HepG2 (cell line): ENCODE data around the gene CCDC82. TPM values are rescaled to one million over a fixed set of nuclear protein-coding genes. Genes with fewer than 3 reads are reported as not detected.

Experiments used
- AKNA ChIP-seq: sonication (generic); formaldehyde crosslinking; IDR thresholded peaks from 2 replicates; pipeline ENCODE4 v1.4.0; 2020; ENCODE audit warnings: missing genetic modification reagents, borderline replicate concordance
- ELK4 ChIP-seq: sonication (generic); formaldehyde crosslinking; IDR thresholded peaks from 2 replicates; pipeline ENCODE4 v1.9.0; 2021; ENCODE audit warnings: missing genetic modification reagents, borderline replicate concordance
- FOSL1 ChIP-seq: sonication (generic); formaldehyde crosslinking; IDR thresholded peaks from 2 replicates; pipeline ENCODE4 v1.9.0; 2021; ENCODE audit warnings: missing genetic modification reagents, borderline replicate concordance
- FOXP4 ChIP-seq: sonication (generic); formaldehyde crosslinking; IDR thresholded peaks from 2 replicates; pipeline ENCODE4 v1.4.0; 2020; ENCODE audit warnings: missing genetic modification reagents
- HDAC2 ChIP-seq: sonication (generic); formaldehyde crosslinking; IDR thresholded peaks from 2 replicates; pipeline ENCODE4 v1.4.0; 2020; ENCODE audit warnings: missing genetic modification reagents
- HNF4A ChIP-seq: sonication (generic); formaldehyde crosslinking; IDR thresholded peaks from 2 replicates; pipeline ENCODE4 v1.4.0; 2020; ENCODE audit warnings: missing genetic modification reagents
- KLF6 ChIP-seq: IDR thresholded peaks from 2 replicates; pipeline ENCODE4 v1.8.0; 2016; ENCODE audit warnings: missing biosample characterization, missing genetic modification reagents
- SOX13 ChIP-seq, 3 experiments: fragments of 450-650 bp in 1 of 3; sonication (generic) in 1 of 3; formaldehyde crosslinking in 1 of 3; IDR thresholded peaks in 2 of 3; conservative IDR thresholded peaks in 1 of 3; 2 replicates each; pipeline versions ENCODE4 v1.5.0 to v1.6.1; 2016 to 2020; ENCODE audit warnings: antibody characterized with exemption in 1 of 3, mild to moderate bottlenecking in 1 of 3, missing compliant biosample characterization in 1 of 3, missing genetic modification reagents in 1 of 3, moderate library complexity in 1 of 3
- ZMAT3 ChIP-seq: sonication (generic); formaldehyde crosslinking; conservative IDR thresholded peaks from 2 replicates; pipeline ENCODE4 v1.7.0; 2021; ENCODE audit warnings: missing genetic modification reagents
- ZNF781 ChIP-seq: sonication (generic); formaldehyde crosslinking; IDR thresholded peaks from 2 replicates; pipeline ENCODE4 v1.5.1; 2020; ENCODE audit warnings: borderline replicate concordance, mild to moderate bottlenecking, missing genetic modification reagents; ENCODE audit errors: not compliant biosample characterization
- polyA plus RNA-seq, 8 experiments: library from polyadenylated mRNA; depleted of rRNA in 3 of 8; stranded (reverse) in 7 of 8; unstranded in 1 of 8; fragments of >200 nt; fragmentation: Illumina TruSeq in 4 of 8; extraction: Trizol in 4 of 8; gene quantifications; 2 replicates each; pipeline versions ENCODE4 v1.2.1 to v1.2.3, GENCODE V29; 2011 to 2016; ENCODE audit warnings: low read depth in 4 of 8, missing spikeins in 1 of 8, mixed read lengths in 1 of 8; ENCODE audit not compliant: insufficient read depth in 1 of 8
- total RNA-seq, 5 experiments: library from RNA; depleted of rRNA; stranded (reverse); fragments of >200 nt; fragmentation: Illumina TruSeq; extraction: Trizol; gene quantifications; 2 replicates each; pipeline ENCODE4 v1.2.3, GENCODE V29; 2016; ENCODE audit warnings: low read depth in 1 of 5
- TF ChIP-seq, protein P1 (sequence below): IDR thresholded peaks from 2 replicates; pipeline ENCODE4 v1.4.0; 2020; ENCODE audit warnings: mild to moderate bottlenecking, missing genetic modification reagents
- TF ChIP-seq, protein P2 (sequence below): sonication (generic); formaldehyde crosslinking; IDR thresholded peaks from 2 replicates; pipeline ENCODE4 v1.9.0; 2022; ENCODE audit warnings: missing genetic modification reagents, mild to moderate bottlenecking, borderline replicate concordance

The CCDC82 gene
- total and polyA plus RNA-seq, 2 of the 13 experiments (the other 11 are each of a cell fraction or from before 2014, with no cell fraction given): 19.7 to 25.7 TPM

- TF ChIP-seq ZMAT3 (CRISPR knock-in tag): 0 out of 2 replicates have a peak, but pooled peaks have one; percentile 53
- TF ChIP-seq, protein P1, sequence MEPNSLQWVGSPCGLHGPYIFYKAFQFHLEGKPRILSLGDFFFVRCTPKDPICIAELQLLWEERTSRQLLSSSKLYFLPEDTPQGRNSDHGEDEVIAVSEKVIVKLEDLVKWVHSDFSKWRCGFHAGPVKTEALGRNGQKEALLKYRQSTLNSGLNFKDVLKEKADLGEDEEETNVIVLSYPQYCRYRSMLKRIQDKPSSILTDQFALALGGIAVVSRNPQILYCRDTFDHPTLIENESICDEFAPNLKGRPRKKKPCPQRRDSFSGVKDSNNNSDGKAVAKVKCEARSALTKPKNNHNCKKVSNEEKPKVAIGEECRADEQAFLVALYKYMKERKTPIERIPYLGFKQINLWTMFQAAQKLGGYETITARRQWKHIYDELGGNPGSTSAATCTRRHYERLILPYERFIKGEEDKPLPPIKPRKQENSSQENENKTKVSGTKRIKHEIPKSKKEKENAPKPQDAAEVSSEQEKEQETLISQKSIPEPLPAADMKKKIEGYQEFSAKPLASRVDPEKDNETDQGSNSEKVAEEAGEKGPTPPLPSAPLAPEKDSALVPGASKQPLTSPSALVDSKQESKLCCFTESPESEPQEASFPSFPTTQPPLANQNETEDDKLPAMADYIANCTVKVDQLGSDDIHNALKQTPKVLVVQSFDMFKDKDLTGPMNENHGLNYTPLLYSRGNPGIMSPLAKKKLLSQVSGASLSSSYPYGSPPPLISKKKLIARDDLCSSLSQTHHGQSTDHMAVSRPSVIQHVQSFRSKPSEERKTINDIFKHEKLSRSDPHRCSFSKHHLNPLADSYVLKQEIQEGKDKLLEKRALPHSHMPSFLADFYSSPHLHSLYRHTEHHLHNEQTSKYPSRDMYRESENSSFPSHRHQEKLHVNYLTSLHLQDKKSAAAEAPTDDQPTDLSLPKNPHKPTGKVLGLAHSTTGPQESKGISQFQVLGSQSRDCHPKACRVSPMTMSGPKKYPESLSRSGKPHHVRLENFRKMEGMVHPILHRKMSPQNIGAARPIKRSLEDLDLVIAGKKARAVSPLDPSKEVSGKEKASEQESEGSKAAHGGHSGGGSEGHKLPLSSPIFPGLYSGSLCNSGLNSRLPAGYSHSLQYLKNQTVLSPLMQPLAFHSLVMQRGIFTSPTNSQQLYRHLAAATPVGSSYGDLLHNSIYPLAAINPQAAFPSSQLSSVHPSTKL (CRISPR knock-in tag): peak; percentile 42
- TF ChIP-seq ELK4: no peak
- TF ChIP-seq, protein P2, sequence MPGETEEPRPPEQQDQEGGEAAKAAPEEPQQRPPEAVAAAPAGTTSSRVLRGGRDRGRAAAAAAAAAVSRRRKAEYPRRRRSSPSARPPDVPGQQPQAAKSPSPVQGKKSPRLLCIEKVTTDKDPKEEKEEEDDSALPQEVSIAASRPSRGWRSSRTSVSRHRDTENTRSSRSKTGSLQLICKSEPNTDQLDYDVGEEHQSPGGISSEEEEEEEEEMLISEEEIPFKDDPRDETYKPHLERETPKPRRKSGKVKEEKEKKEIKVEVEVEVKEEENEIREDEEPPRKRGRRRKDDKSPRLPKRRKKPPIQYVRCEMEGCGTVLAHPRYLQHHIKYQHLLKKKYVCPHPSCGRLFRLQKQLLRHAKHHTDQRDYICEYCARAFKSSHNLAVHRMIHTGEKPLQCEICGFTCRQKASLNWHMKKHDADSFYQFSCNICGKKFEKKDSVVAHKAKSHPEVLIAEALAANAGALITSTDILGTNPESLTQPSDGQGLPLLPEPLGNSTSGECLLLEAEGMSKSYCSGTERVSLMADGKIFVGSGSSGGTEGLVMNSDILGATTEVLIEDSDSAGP (CRISPR knock-in tag): 0 out of 2 replicates have a peak, but pooled peaks have one; percentile 28
- no peak for TF ChIP-seq FOSL1 (CRISPR knock-in tag)
- TF ChIP-seq ZNF781 (CRISPR knock-in tag): peak; percentile 33
- peak; percentile 55 for TF ChIP-seq HDAC2
- peak; percentile 70 for TF ChIP-seq HNF4A
- peak; percentile 21; the same call in 1 of the 2 replicates for TF ChIP-seq FOXP4 (CRISPR knock-in tag)
- TF ChIP-seq AKNA: no peak
- TF ChIP-seq KLF6 (CRISPR knock-in tag): 0 out of 2 replicates have a peak, but pooled peaks have one; percentile 33
- TF ChIP-seq SOX13 (IDR thresholded peaks at IDR 0.05): no peak
- peak in 1 of 2 experiments; percentile 35; a peak in 1 of 4 replicates for TF ChIP-seq SOX13 (CRISPR knock-in tag; conservative IDR thresholded peaks at IDR 0.05 in 1 of 2, IDR thresholded peaks at IDR 0.05 in 1 of 2)
Observed at GRCh38 chr11:96338910-96339705, 50.6 kb downstream of the CCDC82 start (continued).
